SKM-1 treated with dmso at 0.1 percent for 144 hours (cell line): Measurements from ENCODE around the gene MYO5C.
A peak's percentile ranks its signal among the peaks of the same experiment; 100 is the strongest.
"Not testable (repeated sequence)": the region's sequence is repeated elsewhere in the genome, so short reads cannot be mapped to it uniquely, and the experiment has no call there.

Experiments used
- DNase-seq: peaks from one replicate; lab custom pipeline; 2025; ENCODE audit not compliant: unreplicated experiment; lab: John Stamatoyannopoulos, UW

Gene MYO5C

GRCh38 chr15:52243697-52244555 lies 51.7 kb downstream of the MYO5C start:
- no peak for DNase-seq

- DNase-seq, result no peak
These were observed 52.3 kb downstream of the MYO5C start for GRCh38 chr15:52243286-52243685.

- no peak for DNase-seq
These were observed 54.1 kb downstream of the MYO5C start for GRCh38 chr15:52241489-52241888.

- DNase-seq, result no peak
These were observed 55.4 kb downstream of the MYO5C start for GRCh38 chr15:52240166-52240565.

- not testable (repeated sequence) for DNase-seq
These were observed 56.5 kb downstream of the MYO5C start for GRCh38 chr15:52238989-52239525.

GRCh38 chr15:52238149-52238548 lies 57.5 kb downstream of the MYO5C start:
- no peak for DNase-seq

GRCh38 chr15:52236013-52236412 lies 59.6 kb downstream of the MYO5C start:
- DNase-seq, result no peak

- DNase-seq, result no peak
These were observed 60.7 kb downstream of the MYO5C start for GRCh38 chr15:52234596-52235541.

GRCh38 chr15:52233405-52233804 lies 62.2 kb downstream of the MYO5C start:
- peak; percentile 43 for DNase-seq

- DNase-seq, result peak; percentile 38
These were observed 63.3 kb downstream of the MYO5C start for GRCh38 chr15:52232327-52232726.

- no peak for DNase-seq
These were observed 65.5 kb downstream of the MYO5C start for GRCh38 chr15:52230073-52230472.

GRCh38 chr15:52228921-52229320 lies 66.7 kb downstream of the MYO5C start:
- DNase-seq, result no peak

GRCh38 chr15:52227456-52227855 lies 68.1 kb downstream of the MYO5C start:
- DNase-seq, result peak; percentile 93

- no peak for DNase-seq
These were observed 70.4 kb downstream of the MYO5C start for GRCh38 chr15:52225230-52225629.

- DNase-seq, result no peak
These were observed 71.4 kb downstream of the MYO5C start for GRCh38 chr15:52224211-52224610.

GRCh38 chr15:52221730-52222129 lies 73.9 kb downstream of the MYO5C start:
- DNase-seq, result no peak

GRCh38 chr15:52220937-52221660 lies 74.5 kb downstream of the MYO5C start:
- DNase-seq, result no peak

GRCh38 chr15:52220251-52220650 lies 75.4 kb downstream of the MYO5C start:
- DNase-seq, result no peak

- DNase-seq, result no peak
These were observed 76.8 kb downstream of the MYO5C start for GRCh38 chr15:52218816-52219215.

- no peak for DNase-seq
These were observed 77.2 kb downstream of the MYO5C start for GRCh38 chr15:52218371-52218770.

- DNase-seq, result no peak
These were observed 78.4 kb downstream of the MYO5C start for GRCh38 chr15:52217186-52217585.
